Ovary (tissue), 10 donors: Measurements from ENCODE around the gene KIF5B. TPM values are rescaled to one million over a fixed set of nuclear protein-coding genes. Genes with fewer than 3 reads are reported as not detected.

Experiments used
- DNase-seq, 5 donors: peaks; one replicate each; pipeline ENCODE4 v3.0.0-alpha.2; 2019 to 2020
- H3K27ac ChIP-seq, 2 donors: fragments of 200-600 bp; one replicate each; pipeline versions ENCODE4 v1.5.1 to v1.8.0; 2019 to 2022
- H3K27me3 ChIP-seq: fragments of 200-600 bp; one replicate; pipeline ENCODE4 v1.8.0; 2022
- H3K36me3 ChIP-seq: fragments of 200-600 bp; sonication (generic); one replicate; pipeline ENCODE4 v1.5.1; 2019
- H3K4me1 ChIP-seq: one replicate; pipeline ENCODE4 v1.8.1; 2013; ENCODE audit warnings: mild to moderate bottlenecking, moderate library complexity; ENCODE audit not compliant: insufficient read depth
- H3K4me3 ChIP-seq: fragments of 200-600 bp; sonication (generic); one replicate; pipeline ENCODE4 v1.5.1; 2017
- H3K9me3 ChIP-seq, 2 donors: fragments of 200-600 bp in 1 of 2; sonication (generic) in 1 of 2; one replicate each; pipeline versions ENCODE4 v1.5.1 to v1.8.1; 2013 to 2019; ENCODE audit warnings: mild to moderate bottlenecking in 1 of 2, moderate library complexity in 1 of 2
- CTCF ChIP-seq, 3 donors: fragments of 450-650 bp in 2 of 3; fragments of 200-600 bp in 1 of 3; IDR thresholded peaks; one replicate each; pipeline versions ENCODE4 v1.5.1 to v1.8.0; 2016 to 2022; ENCODE audit warnings: antibody characterized with exemption in 3 of 3, mild to moderate bottlenecking in 1 of 3
- EP300 ChIP-seq: sonication (generic); formaldehyde crosslinking; IDR thresholded peaks from one replicate; pipeline ENCODE4 v1.6.1; 2017; ENCODE audit warnings: antibody characterized with exemption
- POLR2A ChIP-seq: fragments of 450-650 bp; IDR thresholded peaks from one replicate; pipeline ENCODE4 v1.6.1; 2017; ENCODE audit warnings: antibody characterized with exemption, mild to moderate bottlenecking, moderate library complexity
- WGBS, 3 donors: extraction: QIAGEN DNeasy Blood & Tissue Kit in 1 of 3; methylation state at CpG; one replicate each; pipeline versions ENCODE4 v1.1.5 to v1.1.7; 2013 to 2017; 5-methylcytosine and 5-hydroxymethylcytosine counted together
- intact Hi-C, 4 donors: fragments of 100-400 bp; cut with DNase I; formaldehyde crosslinking; loops; one replicate each; pipeline versions ENCODE4 v1.11.0 to v1.15.1; 2022 to 2023
- long read RNA-seq, 3 donors: library from polyadenylated mRNA in 2 of 3; unstranded in 2 of 3; transcript quantifications; one replicate each; pipeline ENCODE4 v2.0.0 and lab custom pipeline, GENCODE V29; 2021 to 2026
- polyA plus RNA-seq, 2 donors: library from polyadenylated mRNA; stranded (reverse); fragments of 200-250 nt in 1 of 2; fragments of 350-450 nt in 1 of 2; fragmentation: Illumina TruSeq in 1 of 2; extraction: RNeasy Lipid Tissue Mini Kit (QIAGEN cat#74804) in 1 of 2; gene quantifications; one replicate each; pipeline ENCODE4 v1.2.3, GENCODE V29; 2013 to 2014
- total RNA-seq, 7 donors: library from RNA; depleted of rRNA in 2 of 7; stranded (reverse); fragments of >200 nt in 2 of 7; fragmentation: NEBNext Ultra II Directional in 3 of 7; extraction: Animal tissue kit (Norgen Biotek cat#: 25700) in 3 of 7; gene quantifications; one replicate each; pipeline versions ENCODE4 v1.1.0 to v1.2.4, GENCODE V29; 2016 to 2023
- donor health status: DM: no; HTN: no; CAD: no; lungs with moderate emphysema.
- donor health status: DM: no; HTN: no; CAD: no.
- donor health status: Bipolar disorder and iron deficiency.
- donor health status: DM: yes; HTN: yes; CAD: no.
- donor health status: DM: no; HTN: no; CAD: no.
- donor health status: DM: yes; HTN: yes; CAD: no.

KIF5B gene
- 10 to 100 TPM; 56.6 to 95.8 (median 64.6) TPM for total RNA-seq
- polyA plus RNA-seq, result 10 to 100 TPM; 29.0 to 43.6 TPM
- long read RNA-seq, donor 1, full-length matches to known transcripts, result 1 of 670 reads
- long read RNA-seq, donor 1, partial matches to known transcripts, result 629 of 670 reads
- long read RNA-seq, donor 1, other reads (novel, unspliced or antisense), result 40 of 670 reads
- long read RNA-seq, donor 2, full-length matches to known transcripts, result 4 of 69 reads
- long read RNA-seq, donor 2, partial matches to known transcripts, result 65 of 69 reads
- long read RNA-seq, donor 2, other reads (novel, unspliced or antisense), result 0 of 69 reads
- long read RNA-seq, donor 3, full-length matches to known transcripts, result 86 of 145 reads
- long read RNA-seq, donor 3, partial matches to known transcripts, result 51 of 145 reads
- long read RNA-seq, donor 3, other reads (novel, unspliced or antisense), result 8 of 145 reads

- TF ChIP-seq EP300 (no peak), CTCF (IDR thresholded peaks at IDR 0.05) (peak in 2 of 3 donors; percentile 8 to 20), POLR2A (peak; percentile 98)
- Histone ChIP-seq H3K4me1 (peaks cover 6% of the 10 kb centered on the region), H3K36me3 (no peaks in the 10 kb centered on the region), H3K27me3 (no peaks in the 10 kb centered on the region), H3K4me3 (peak within 1 kb of the TSS; percentile 97), H3K27ac (peak within 1 kb of the TSS; percentile 96 to 97), H3K9me3 (no peaks in the 10 kb centered on the region)
- 0 to 1% (median 1%) methylated on average over 41 to 63 of the region's 63 CpGs for WGBS, 3 donors
- peak; percentile 85 to 93 (median 90) for DNase-seq
- intact Hi-C loops, result loop anchor here in 1 of 4 donors (10.0 kb wide), 1 partner anchor 288 kb away; the partner anchor contains the start of gene EPC1
Measured at GRCh38 chr10:32056136-32057035, at the start of gene KIF5B. Gene KIF5B, minus strand, starts transcription at chr10:32056425. Its CDS starts 452 bp downstream, at chr10:32055973.

GRCh38 chr10:32105782-32106382, 49.7 kb upstream of the KIF5B start:
- H3K4me1 ChIP-seq, result peaks cover 2% of the 10 kb centered on the region
- H3K27me3 ChIP-seq, result no peaks in the 10 kb centered on the region
- intact Hi-C loops, result no loop called here
- TF ChIP-seq CTCF (IDR thresholded peaks at IDR 0.05) (no peak), POLR2A (no peak), EP300 (no peak)
- H3K4me3 ChIP-seq, result no peak overlapping the region
- no peak for DNase-seq
- H3K27ac ChIP-seq, result no peak overlapping the region
- 94 to 95% (median 95%) methylated on average over 7 of the region's 7 CpGs for WGBS, 3 donors
- H3K9me3 ChIP-seq, result no peaks in the 10 kb centered on the region
- H3K36me3 ChIP-seq, result no peaks in the 10 kb centered on the region

- intact Hi-C loops, result no loop called here
- DNase-seq, result no peak
- H3K9me3 ChIP-seq, result no peaks in the 10 kb centered on the region
- H3K4me1 ChIP-seq, result peaks cover 2% of the 10 kb centered on the region
- 66 to 72% (median 67%) methylated on average over 5 of the region's 5 CpGs for WGBS, 3 donors
- H3K4me3 ChIP-seq, result no peak overlapping the region
- no peak overlapping the region for H3K27ac ChIP-seq
- TF ChIP-seq POLR2A, result no peak
- TF ChIP-seq CTCF (IDR thresholded peaks at IDR 0.05), result no peak
- H3K27me3 ChIP-seq, result no peaks in the 10 kb centered on the region
- H3K36me3 ChIP-seq, result no peaks in the 10 kb centered on the region
Measured at GRCh38 chr10:32104622-32105509, 48.6 kb upstream of the KIF5B start.
